AG10803 (cell line): ENCODE data around the gene CALU.

ENCODE experiments used
- DNase-seq: peaks from one replicate; pipeline ENCODE4 v3.0.0; 2010; ENCODE audit warnings: low read depth
- H3K4me3 ChIP-seq: 2 replicates; pipeline ENCODE4 v1.5.1; 2011; ENCODE audit warnings: mild to moderate bottlenecking, low read length, control low read depth
- TF ChIP-seq, protein P1 (sequence below): conservative IDR thresholded peaks from 2 replicates; pipeline ENCODE4 v1.5.1; 2011; ENCODE audit warnings: mild to moderate bottlenecking, low read length, control low read depth, inconsistent platforms

The CALU gene

DNA sequence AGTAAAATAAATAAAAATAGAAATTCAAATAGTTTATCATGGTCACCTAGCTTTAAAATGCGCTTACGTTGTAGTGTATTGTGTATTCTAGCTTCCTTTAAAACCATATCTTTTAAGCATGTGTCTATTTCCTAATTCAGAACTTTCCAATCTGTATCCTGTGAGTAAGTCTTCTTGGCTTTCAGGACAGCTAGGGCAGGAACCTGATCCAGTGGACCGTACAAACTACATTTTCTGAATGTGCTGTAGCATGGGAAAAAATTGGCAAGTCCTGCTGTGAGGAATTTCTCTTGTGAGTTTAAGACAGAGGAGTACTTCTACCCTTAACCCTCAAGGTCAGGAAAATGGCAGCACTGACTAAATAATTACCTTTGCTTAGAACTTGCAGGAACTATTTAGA, 24.4 kb downstream of the CALU start:
- peak; percentile 26 for DNase-seq
- no peak overlapping the region for H3K4me3 ChIP-seq
- TF ChIP-seq, protein P1, sequence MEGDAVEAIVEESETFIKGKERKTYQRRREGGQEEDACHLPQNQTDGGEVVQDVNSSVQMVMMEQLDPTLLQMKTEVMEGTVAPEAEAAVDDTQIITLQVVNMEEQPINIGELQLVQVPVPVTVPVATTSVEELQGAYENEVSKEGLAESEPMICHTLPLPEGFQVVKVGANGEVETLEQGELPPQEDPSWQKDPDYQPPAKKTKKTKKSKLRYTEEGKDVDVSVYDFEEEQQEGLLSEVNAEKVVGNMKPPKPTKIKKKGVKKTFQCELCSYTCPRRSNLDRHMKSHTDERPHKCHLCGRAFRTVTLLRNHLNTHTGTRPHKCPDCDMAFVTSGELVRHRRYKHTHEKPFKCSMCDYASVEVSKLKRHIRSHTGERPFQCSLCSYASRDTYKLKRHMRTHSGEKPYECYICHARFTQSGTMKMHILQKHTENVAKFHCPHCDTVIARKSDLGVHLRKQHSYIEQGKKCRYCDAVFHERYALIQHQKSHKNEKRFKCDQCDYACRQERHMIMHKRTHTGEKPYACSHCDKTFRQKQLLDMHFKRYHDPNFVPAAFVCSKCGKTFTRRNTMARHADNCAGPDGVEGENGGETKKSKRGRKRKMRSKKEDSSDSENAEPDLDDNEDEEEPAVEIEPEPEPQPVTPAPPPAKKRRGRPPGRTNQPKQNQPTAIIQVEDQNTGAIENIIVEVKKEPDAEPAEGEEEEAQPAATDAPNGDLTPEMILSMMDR, result no peak

DNA sequence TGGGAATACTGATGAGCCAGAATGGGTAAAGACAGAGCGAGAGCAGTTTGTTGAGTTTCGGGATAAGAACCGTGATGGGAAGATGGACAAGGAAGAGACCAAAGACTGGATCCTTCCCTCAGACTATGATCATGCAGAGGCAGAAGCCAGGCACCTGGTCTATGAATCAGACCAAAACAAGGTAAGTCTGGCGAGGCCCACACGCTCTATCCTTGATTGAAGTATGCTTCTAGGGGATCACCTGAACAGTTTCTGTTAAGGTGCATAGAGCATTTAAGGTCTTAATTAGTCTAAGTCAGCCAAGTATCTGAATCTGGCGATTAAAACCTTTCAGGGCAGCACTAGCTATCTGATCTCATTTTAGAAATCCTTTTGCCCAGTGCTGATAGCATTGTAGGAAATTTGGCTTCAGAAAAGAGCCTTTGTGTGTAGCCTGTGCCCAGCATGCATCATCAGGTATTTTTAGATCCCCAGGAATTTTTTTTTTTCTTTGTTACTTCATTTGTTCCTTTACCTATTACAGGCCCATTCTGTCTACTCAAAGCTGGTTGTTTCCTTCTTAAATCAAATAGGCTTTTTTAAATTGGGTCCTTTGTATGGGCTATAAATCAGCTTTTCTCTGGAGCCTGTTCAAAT, 28.4 kb downstream of the CALU start:
- no peak for DNase-seq
- TF ChIP-seq, protein P1, result no peak
- H3K4me3 ChIP-seq, result no peak overlapping the region

DNA sequence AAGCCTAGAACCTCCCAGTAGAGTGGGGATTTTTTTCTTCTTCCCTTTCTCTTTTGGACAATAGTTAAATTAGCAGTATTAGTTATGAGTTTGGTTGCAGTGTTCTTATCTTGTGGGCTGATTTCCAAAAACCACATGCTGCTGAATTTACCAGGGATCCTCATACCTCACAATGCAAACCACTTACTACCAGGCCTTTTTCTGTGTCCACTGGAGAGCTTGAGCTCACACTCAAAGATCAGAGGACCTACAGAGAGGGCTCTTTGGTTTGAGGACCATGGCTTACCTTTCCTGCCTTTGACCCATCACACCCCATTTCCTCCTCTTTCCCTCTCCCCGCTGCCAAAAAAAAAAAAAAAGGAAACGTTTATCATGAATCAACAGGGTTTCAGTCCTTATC, 31.1 kb downstream of the CALU start:
- no peak overlapping the region for H3K4me3 ChIP-seq
- no peak for DNase-seq
- TF ChIP-seq, protein P1, result no peak

DNA sequence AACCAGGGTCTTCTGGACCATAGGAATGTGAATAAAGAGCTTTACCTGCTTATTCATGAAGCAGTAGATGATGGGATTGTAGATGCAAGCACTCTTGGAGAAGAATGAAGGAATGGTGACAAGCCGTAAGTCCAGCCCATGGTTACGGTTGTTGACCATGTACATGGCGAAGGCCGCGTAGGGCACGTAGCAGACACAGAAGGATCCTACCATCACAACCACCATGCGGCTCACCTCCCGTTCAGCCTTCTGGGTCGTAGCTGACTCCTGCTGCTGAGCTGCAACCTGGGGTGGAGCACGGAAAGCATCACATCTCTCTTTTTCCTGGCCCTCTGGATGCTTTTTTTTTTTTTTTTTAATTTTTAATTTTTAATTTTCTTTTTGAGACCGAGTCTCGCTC, 34.4 kb downstream of the CALU start:
- no peak for DNase-seq
- TF ChIP-seq, protein P1, result no peak
- no peak overlapping the region for H3K4me3 ChIP-seq

DNA sequence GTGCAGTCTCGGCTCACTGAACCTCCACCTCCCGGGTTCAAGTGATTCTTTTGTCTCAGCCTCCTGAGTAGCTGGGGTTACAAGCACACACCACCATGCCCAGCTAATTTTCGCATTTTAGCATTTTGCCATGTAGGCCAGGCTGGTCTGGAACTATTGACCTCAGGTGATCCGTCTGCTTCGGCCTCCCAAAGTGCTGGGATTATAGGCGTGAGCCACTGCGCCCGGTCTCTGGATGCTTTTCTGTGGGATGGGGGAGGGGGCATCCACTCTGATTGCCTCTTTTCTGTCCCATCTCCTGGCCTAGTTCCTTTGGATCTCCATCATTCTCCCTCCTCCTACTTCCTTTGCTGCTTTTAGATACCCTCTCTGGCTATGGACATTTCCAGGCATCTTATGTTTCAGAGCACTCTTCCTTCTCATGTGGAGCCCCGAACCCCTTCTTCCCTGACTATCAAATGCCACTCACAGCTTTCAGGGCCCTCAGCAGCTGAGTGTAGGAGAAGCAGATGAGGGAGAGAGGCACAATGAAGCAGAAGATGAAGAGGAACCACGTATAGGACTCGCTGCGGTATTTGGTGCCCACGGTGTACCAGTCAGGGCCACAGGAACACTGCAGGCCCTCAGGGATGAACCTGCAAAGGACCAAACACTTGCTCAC, 35.0 kb downstream of the CALU start:
- TF ChIP-seq, protein P1, result no peak
- H3K4me3 ChIP-seq, result no peak overlapping the region
- DNase-seq, result no peak

DNA sequence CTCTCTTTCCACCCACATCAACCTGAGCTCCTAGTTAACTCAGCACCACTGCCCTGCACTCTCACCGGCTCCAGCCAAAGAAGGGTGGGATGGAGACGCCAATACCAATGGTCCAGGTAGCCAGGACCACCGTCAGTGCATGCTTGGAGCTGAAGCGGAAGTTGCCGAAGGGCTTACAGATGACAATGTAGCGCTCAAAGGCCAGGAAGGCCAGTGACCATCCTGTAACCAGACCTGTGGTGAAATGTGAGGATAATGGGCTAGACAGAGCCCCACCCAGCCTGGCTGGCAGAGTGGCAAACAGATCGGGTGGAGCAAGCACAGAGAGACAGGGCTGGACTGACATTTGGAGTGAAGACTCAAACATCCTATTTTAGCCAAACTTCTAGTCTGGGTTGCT, 35.8 kb downstream of the CALU start:
- H3K4me3 ChIP-seq, result no peak overlapping the region
- TF ChIP-seq, protein P1, result no peak
- no peak for DNase-seq
